ENCODE results near the gene EFCAB13.
"Not testable (repeated sequence)": the region's sequence is repeated elsewhere in the genome, so short reads cannot be mapped to it uniquely, and the experiment has no call there.

Gene EFCAB13

GRCh38 chr17:47425887-47426635 is 102.3 kb downstream of the EFCAB13 start:
- DNase-seq = not testable (repeated sequence)

GRCh38 chr17:47427985-47428384 is 104.2 kb downstream of the EFCAB13 start:
- DNase-seq = no peak

- not testable (repeated sequence) for DNase-seq
These were observed 108.5 kb downstream of the EFCAB13 start for GRCh38 chr17:47432240-47432639.

- no peak for DNase-seq
These were observed 141.4 kb downstream of the EFCAB13 start for GRCh38 chr17:47465165-47465564.

- not testable (repeated sequence) for DNase-seq
These were observed 143.2 kb downstream of the EFCAB13 start for GRCh38 chr17:47466976-47467375.

- no peak for DNase-seq
These were observed 147.1 kb downstream of the EFCAB13 start for GRCh38 chr17:47470836-47471235.

- not testable (repeated sequence) for DNase-seq
These were observed 148.3 kb downstream of the EFCAB13 start for GRCh38 chr17:47472073-47472472.

All from inflammatory macrophage (primary cell).